NCI-H524 treated with DMSO at 0.1 percent for 48 hours (cell line): ENCODE measurements around the gene AHRR.
"Not testable (repeated sequence)": the region's sequence is repeated elsewhere in the genome, so short reads cannot be mapped to it uniquely, and the experiment has no call there.

ENCODE experiments used
- DNase-seq: peaks from one replicate; lab custom pipeline; 2025; lab: John Stamatoyannopoulos, UW

The AHRR gene

DNA sequence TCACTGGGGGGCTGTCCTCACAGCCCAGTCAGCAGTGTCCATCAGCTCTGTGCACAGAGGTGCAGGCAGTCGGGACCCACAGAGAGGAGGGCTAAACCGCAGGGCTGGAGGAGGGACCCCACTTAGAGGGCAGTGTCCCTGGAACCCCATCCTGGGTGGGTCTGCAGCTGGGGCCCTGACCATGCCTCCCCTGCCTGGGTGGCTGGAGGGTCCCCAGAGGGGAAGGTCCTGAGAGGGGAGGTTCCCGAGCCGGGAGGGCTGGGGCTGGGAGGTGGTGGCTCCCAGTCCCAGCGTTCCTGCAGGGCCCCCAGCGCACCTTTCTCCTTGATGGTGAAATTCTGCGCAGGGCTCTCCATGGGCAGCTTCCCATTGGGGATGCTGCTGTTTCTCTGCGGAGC lies 154.2 kb downstream of the AHRR start:
- DNase-seq = no peak

- no peak for DNase-seq
Observed at GRCh38 chr5:476102-476813, 154.7 kb downstream of the AHRR start.

DNA sequence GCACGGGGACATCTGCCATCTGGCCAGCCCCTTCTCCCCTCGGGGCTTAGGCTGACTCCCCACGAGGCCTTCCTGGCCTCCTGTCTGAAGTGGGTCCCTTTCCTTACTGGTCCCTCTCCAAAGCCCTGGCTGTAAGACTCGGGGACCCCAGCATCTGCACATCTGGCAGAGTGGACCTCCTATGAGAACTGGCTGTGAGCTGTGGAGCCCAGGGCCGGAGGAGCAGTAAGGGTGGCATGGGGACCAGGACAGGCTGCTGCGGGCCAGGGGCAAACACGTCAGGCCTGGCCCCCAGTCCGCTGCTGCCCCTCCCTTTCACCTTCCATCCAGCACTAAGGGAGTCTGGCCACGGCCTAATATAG lies 155.3 kb downstream of the AHRR start:
- no peak for DNase-seq

- no peak for DNase-seq
Observed at GRCh38 chr5:477247-477646, 155.7 kb downstream of the AHRR start.

GRCh38 chr5:477871-478270 lies 156.4 kb downstream of the AHRR start:
- no peak for DNase-seq

DNA sequence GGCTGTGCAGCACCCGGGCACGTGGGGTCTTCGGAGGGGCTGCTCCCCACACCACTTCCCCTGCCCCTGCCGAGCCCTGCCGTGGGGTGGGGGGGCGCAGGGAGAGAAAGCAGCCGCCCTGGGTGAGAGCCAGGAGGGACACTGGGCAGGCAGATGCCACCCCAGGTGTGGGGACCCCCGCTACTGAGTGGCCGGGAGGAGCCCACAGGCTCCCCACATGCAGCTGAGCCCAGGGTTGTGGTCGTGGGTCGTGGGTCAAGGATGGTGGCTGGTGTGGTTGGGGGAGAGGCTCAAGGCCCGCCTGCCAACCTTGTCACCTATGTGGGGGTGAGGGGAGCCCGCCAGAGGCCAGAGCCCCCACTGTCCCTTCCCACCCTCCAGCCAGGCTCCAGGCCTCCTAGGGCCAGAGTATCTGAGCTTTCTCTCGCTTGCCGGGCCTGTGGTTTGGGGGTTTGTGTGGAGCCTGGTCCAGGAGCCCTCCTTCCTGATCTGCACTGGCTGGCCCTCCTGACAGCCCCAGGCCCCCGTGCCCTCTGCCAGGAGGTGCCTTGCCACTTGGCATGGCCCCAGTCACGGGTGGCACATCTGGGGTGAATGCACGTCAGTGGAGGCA lies 157.0 kb downstream of the AHRR start:
- DNase-seq = no peak

- no peak for DNase-seq
Observed at GRCh38 chr5:478982-479535, 157.5 kb downstream of the AHRR start.

- DNase-seq = no peak
Observed at GRCh38 chr5:479566-480319, 158.2 kb downstream of the AHRR start.

GRCh38 chr5:481347-481746 lies 159.8 kb downstream of the AHRR start:
- DNase-seq = no peak

GRCh38 chr5:482021-482420 lies 160.5 kb downstream of the AHRR start:
- DNase-seq = no peak

- no peak for DNase-seq
Observed at GRCh38 chr5:482506-482905, 161.0 kb downstream of the AHRR start.

DNA sequence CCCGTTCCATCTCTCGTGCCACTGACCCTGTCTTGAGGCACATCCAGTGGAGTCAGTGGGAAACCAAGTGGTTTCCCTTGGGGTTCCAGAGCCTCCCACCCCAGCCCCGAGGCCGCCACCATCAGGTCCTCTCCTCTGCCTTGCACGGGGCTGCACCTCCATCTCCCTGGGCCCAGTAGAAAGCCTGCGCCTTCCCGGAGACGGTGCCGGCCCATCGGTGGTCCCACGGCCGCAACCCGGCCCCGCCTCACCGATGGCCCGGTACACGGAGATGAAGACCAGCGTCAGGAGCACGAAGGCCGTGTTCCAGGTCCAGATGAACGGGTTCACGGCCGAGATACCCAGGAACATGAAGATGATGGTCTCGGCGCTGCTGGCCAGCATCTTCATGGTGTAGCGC lies 161.5 kb downstream of the AHRR start:
- no peak for DNase-seq

- no peak for DNase-seq
Observed at GRCh38 chr5:483434-484140, 162.1 kb downstream of the AHRR start.

GRCh38 chr5:484556-484955 lies 163.0 kb downstream of the AHRR start:
- DNase-seq = no peak

DNA sequence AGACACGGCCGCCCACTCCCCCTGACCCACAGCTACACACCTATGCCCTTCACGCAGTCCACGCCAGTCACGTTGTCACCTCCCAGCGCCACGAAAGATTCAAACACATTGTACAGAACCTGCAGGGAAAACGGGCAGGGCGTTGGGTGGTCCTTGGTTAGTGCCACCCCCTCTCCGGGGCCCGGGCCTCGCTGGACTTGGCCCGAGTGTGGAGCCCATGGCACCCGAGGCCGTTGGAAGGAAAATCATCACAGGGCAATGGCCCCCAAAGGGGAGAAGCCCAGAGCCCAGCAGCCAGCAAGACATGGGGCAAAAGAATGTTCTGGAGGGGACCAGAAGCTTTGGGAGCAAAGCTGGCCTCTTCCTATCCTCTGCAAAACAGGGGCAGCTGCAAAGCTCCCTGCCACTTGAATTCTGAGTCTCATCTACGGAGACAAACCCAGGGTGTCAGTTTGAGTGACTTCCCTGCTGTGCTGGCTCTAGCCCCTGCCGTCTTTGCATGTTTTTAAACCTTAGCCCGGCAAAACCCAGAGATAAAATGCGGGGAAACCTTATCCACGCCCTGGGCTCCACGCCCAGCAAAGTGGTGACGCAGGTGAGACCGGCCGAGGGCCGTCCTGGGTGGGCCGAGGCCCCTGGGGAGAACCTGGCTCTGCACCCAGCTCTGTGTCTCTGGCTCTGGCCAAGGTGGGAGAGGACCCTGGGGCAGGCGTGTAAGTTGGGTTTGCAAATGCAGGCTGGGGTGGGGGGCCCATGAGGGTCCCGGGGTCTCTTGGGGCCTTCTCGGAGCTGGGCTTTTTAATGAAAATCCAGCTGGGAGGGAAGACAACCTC lies 163.8 kb downstream of the AHRR start:
- no peak for DNase-seq

- no peak for DNase-seq
Observed at GRCh38 chr5:485946-486491, 164.5 kb downstream of the AHRR start.

DNA sequence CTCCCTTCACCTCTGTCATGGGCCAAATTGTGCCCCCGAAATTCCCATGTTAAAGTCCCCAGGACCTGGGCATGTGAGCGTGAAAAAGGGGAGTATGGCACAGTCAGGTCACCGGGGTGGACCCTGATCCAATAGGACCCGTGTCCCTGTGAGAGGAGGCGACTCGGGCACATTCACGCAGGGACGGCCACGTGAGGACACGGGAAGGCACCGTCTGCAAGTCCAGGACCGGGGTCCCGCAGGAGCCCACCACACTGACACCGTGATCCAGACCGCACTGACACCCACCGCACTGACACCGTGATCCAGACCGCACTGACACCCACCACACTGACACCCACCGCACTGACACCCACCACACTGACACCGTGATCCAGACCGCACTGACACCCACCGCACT lies 165.1 kb downstream of the AHRR start:
- DNase-seq = not testable (repeated sequence)
